HCT116 (cell line): ENCODE results near the gene MAX.

Source experiments
- CBX3 ChIP-seq: IDR thresholded peaks from 2 replicates; pipeline ENCODE4 v1.6.1; 2012; ENCODE audit warnings: low read depth
- CEBPB ChIP-seq: IDR thresholded peaks from 2 replicates; pipeline ENCODE4 v1.6.1; 2012; ENCODE audit warnings: low read depth
- EGR1 ChIP-seq: IDR thresholded peaks from 2 replicates; pipeline ENCODE4 v1.6.1; 2012; ENCODE audit warnings: low read depth
- ELF1 ChIP-seq: IDR thresholded peaks from 2 replicates; pipeline ENCODE4 v1.6.1; 2012; ENCODE audit warnings: low read depth, borderline replicate concordance
- EZH2 ChIP-seq: fragments of 200-600 bp; sonication (generic); IDR thresholded peaks from 2 replicates; pipeline ENCODE4 v1.6.1; 2017; ENCODE audit warnings: antibody characterized with exemption, mixed run types
- POLR2A ChIP-seq: IDR thresholded peaks from 2 replicates; pipeline ENCODE4 v1.7.0; 2011; ENCODE audit warnings: borderline replicate concordance; ENCODE audit not compliant: insufficient read depth, insufficient read length; ENCODE audit errors: extremely low read depth
- YY1 ChIP-seq: IDR thresholded peaks from 2 replicates; pipeline ENCODE4 v1.6.1; 2011; ENCODE audit warnings: low read length, low read depth, moderate library complexity, mild to moderate bottlenecking; ENCODE audit not compliant: insufficient replicate concordance; ENCODE audit errors: extremely low read depth
- TF ChIP-seq, protein P1 (sequence below), 3 experiments: fragments of 200-600 bp in 1 of 3; sonication (generic) in 1 of 3; IDR thresholded peaks in 2 of 3; conservative IDR thresholded peaks in 1 of 3; 2 replicates each; pipeline ENCODE4 v1.5.1; 2012 to 2017; ENCODE audit warnings: low read depth in 2 of 3, low read length in 2 of 3, antibody characterized with exemption in 1 of 3, borderline replicate concordance in 1 of 3, control low read depth in 1 of 3, mild to moderate bottlenecking in 1 of 3, mixed read lengths in 1 of 3, mixed run types in 1 of 3, moderate library complexity in 1 of 3; ENCODE audit not compliant: insufficient read depth in 1 of 3

DNA sequence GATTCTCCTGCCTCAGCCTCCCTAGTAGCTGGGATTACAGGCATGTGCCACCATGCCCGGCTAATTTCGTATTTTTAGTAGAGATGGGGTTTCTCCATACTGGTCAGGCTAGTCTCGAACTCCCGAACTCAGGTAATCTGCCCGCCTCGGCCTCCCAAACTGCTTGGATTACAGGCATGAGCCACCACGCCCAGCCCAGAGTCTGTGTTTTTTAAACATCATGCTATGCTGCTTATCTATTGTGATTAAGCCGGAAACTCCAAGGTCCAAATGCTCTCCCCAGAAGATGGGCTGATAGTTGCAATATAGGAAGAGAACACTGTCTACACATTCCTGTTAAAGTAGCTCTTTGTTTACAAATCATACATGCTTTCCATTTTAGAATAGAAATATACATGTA lies 30.5 kb upstream of the MAX start:
- no peak for TF ChIP-seq POLR2A
- TF ChIP-seq, protein P1, sequence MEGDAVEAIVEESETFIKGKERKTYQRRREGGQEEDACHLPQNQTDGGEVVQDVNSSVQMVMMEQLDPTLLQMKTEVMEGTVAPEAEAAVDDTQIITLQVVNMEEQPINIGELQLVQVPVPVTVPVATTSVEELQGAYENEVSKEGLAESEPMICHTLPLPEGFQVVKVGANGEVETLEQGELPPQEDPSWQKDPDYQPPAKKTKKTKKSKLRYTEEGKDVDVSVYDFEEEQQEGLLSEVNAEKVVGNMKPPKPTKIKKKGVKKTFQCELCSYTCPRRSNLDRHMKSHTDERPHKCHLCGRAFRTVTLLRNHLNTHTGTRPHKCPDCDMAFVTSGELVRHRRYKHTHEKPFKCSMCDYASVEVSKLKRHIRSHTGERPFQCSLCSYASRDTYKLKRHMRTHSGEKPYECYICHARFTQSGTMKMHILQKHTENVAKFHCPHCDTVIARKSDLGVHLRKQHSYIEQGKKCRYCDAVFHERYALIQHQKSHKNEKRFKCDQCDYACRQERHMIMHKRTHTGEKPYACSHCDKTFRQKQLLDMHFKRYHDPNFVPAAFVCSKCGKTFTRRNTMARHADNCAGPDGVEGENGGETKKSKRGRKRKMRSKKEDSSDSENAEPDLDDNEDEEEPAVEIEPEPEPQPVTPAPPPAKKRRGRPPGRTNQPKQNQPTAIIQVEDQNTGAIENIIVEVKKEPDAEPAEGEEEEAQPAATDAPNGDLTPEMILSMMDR (IDR thresholded peaks at IDR 0.05 in 2 of 3, conservative IDR thresholded peaks at IDR 0.05 in 1 of 3; ENCODE audit: borderline replicate concordance in 1 of 3, insufficient read depth in 1 of 3, low read depth in 2 of 3, low read length in 2 of 3): no peak
- TF ChIP-seq YY1: no peak
- TF ChIP-seq CBX3: no peak
- no peak for TF ChIP-seq ELF1
- no peak for TF ChIP-seq EZH2
- TF ChIP-seq CEBPB: no peak
- no peak for TF ChIP-seq EGR1
